Gastroesophageal sphincter (tissue), 4 donors: ENCODE results near the gene GIGYF1. TPM values are rescaled to one million over a fixed set of nuclear protein-coding genes. Genes with fewer than 3 reads are reported as not detected.
A peak's percentile ranks its signal among the peaks of the same experiment; 100 is the strongest.
"Not testable (repeated sequence)": the region's sequence is repeated elsewhere in the genome, so short reads cannot be mapped to it uniquely, and the experiment has no call there.

Experiments
- ATAC-seq: fragments of 150-250 bp; one replicate; pipeline ENCODE4 v1.9.1; 2016; ENCODE audit warnings: mild to moderate bottlenecking, moderate library complexity
- H3K27ac ChIP-seq, 4 donors: fragments of 200-600 bp; sonication (generic) in 3 of 4; 1 replicate in 3 of 4; 2 replicates in 1 of 4; pipeline ENCODE4 v1.5.1; 2016 to 2019
- H3K27me3 ChIP-seq: fragments of 200-600 bp; sonication (generic); one replicate; pipeline ENCODE4 v1.5.1; 2019
- H3K36me3 ChIP-seq, 2 donors: fragments of 200-600 bp; sonication (generic); one replicate each; pipeline ENCODE4 v1.5.1; 2019; ENCODE audit warnings: control low read depth in 1 of 2
- H3K4me1 ChIP-seq, 3 donors: fragments of 200-600 bp; sonication (generic); 1 replicate in 2 of 3; 2 replicates in 1 of 3; pipeline ENCODE4 v1.5.1; 2016 to 2019; ENCODE audit warnings: control low read depth in 2 of 3
- H3K4me3 ChIP-seq, 2 donors: fragments of 200-600 bp; sonication (generic); one replicate each; pipeline ENCODE4 v1.5.1; 2019; ENCODE audit warnings: mild to moderate bottlenecking in 1 of 2, moderate library complexity in 1 of 2
- H3K9me3 ChIP-seq, 3 donors: fragments of 200-600 bp; sonication (generic); one replicate each; pipeline ENCODE4 v1.5.1; 2017 to 2019; ENCODE audit warnings: control low read depth in 2 of 3
- CTCF ChIP-seq, 4 experiments: fragments of 200-600 bp in 2 of 4; fragments of 450-650 bp in 2 of 4; sonication (generic) in 1 of 4; IDR thresholded peaks; one replicate each; pipeline ENCODE4 v1.5.1; 2017 to 2019; ENCODE audit warnings: antibody characterized with exemption in 4 of 4, mild to moderate bottlenecking in 2 of 4, moderate library complexity in 2 of 4
- EP300 ChIP-seq: sonication (generic); formaldehyde crosslinking; IDR thresholded peaks from one replicate; pipeline ENCODE4 v1.6.1; 2017; ENCODE audit warnings: antibody characterized with exemption, mild to moderate bottlenecking
- POLR2A ChIP-seq, 2 donors: fragments of 450-650 bp; IDR thresholded peaks; one replicate each; pipeline ENCODE4 v1.6.1; 2017; ENCODE audit warnings: antibody characterized with exemption in 2 of 2, mild to moderate bottlenecking in 2 of 2, moderate library complexity in 1 of 2
- POLR2AphosphoS5 ChIP-seq: sonication (generic); formaldehyde crosslinking; IDR thresholded peaks from one replicate; pipeline ENCODE4 v1.6.1; 2017; ENCODE audit warnings: antibody characterized with exemption
- WGBS, 2 donors: methylation state at CpG; one replicate each; pipeline ENCODE4 v1.1.5; 2018; ENCODE audit warnings: low coverage in 1 of 2; 5-methylcytosine and 5-hydroxymethylcytosine counted together
- total RNA-seq, 4 donors: library from RNA; depleted of rRNA; stranded (reverse); fragments of >200 nt; gene quantifications; one replicate each; pipeline ENCODE4 v1.1.0, GENCODE V29; 2016

Gene GIGYF1
- total RNA-seq, 4 donors from 2014 or later, result 20.4 to 43.3 (median 31.0) TPM

- no peaks in the 10 kb centered on the region for H3K27me3 ChIP-seq
- H3K27ac ChIP-seq, result no peak overlapping the region
- ATAC-seq, result no peak
- H3K4me3 ChIP-seq, result no peak overlapping the region
- peaks cover 0 to 22% (median 8%) of the 10 kb centered on the region in 3 donors for H3K4me1 ChIP-seq
- H3K36me3 ChIP-seq, result peaks cover 0 to 23% of the 10 kb centered on the region in 2 donors
- 80 to 93% methylated on average over 3 to 4 of the region's 4 CpGs for WGBS, 2 donors
- H3K9me3 ChIP-seq, result no peaks in the 10 kb centered on the region
- TF ChIP-seq POLR2AphosphoS5 (no peak), POLR2A (IDR thresholded peaks at IDR 0.05) (no peak), EP300 (no peak), CTCF (IDR thresholded peaks at IDR 0.05) (no peak)
These were observed 16.4 kb upstream of the GIGYF1 start for GRCh38 chr7:100710452-100710851.

- H3K4me1 ChIP-seq, result peaks cover 0 to 30% (median 13%) of the 10 kb centered on the region in 3 donors
- TF ChIP-seq POLR2A (IDR thresholded peaks at IDR 0.05) (no peak), CTCF (IDR thresholded peaks at IDR 0.05) (no peak), EP300 (no peak), POLR2AphosphoS5 (no peak)
- H3K9me3 ChIP-seq, result no peaks in the 10 kb centered on the region
- no peak for ATAC-seq
- H3K4me3 ChIP-seq, result no peak overlapping the region
- H3K27ac ChIP-seq, result no peak overlapping the region
- WGBS, 2 donors, result 80 to 82% methylated on average over 1 to 2 of the region's 6 CpGs
- no peaks in the 10 kb centered on the region for H3K27me3 ChIP-seq
- peaks cover 0 to 23% of the 10 kb centered on the region in 2 donors for H3K36me3 ChIP-seq
These were observed 14.3 kb upstream of the GIGYF1 start for GRCh38 chr7:100708395-100708794.

GRCh38 chr7:100706672-100707311 lies 12.7 kb upstream of the GIGYF1 start:
- no peak for ATAC-seq
- TF ChIP-seq POLR2A (IDR thresholded peaks at IDR 0.05), result no peak
- no peak for TF ChIP-seq EP300
- peak overlapping the region in 3 of 4 donors; percentile 90 to 98 (median 94) for H3K27ac ChIP-seq

GRCh38 chr7:100705753-100706671 lies 12.0 kb upstream of the GIGYF1 start, which contains the start of gene POP7:
Gene POP7, plus strand, starts transcription at chr7:100706121. Its CDS starts 710 bp downstream, at chr7:100706831.
- peak; percentile 84 for TF ChIP-seq POLR2AphosphoS5
- no peak for TF ChIP-seq CTCF (IDR thresholded peaks at IDR 0.05)
- TF ChIP-seq POLR2A (IDR thresholded peaks at IDR 0.05), result peak; percentile 42 to 60

More at GRCh38 chr7:100706672-100707311, 12.7 kb upstream of the GIGYF1 start:
- Histone ChIP-seq H3K27me3 (no peaks in the 10 kb centered on the region), H3K9me3 (no peaks in the 10 kb centered on the region), H3K4me3 (peak overlapping the region; percentile 56 to 90), H3K4me1 (peaks cover 0 to 30% (median 13%) of the 10 kb centered on the region in 3 donors), H3K36me3 (peaks cover 0 to 23% of the 10 kb centered on the region in 2 donors)
- 15% methylated on average over 9 of the region's 34 CpGs; no CpG with 5 or more reads in 1 of the 2 donors for WGBS, 2 donors

GRCh38 chr7:100705320-100705752 lies 11.3 kb upstream of the GIGYF1 start:
- peaks cover 0 to 30% (median 13%) of the 10 kb centered on the region in 3 donors for H3K4me1 ChIP-seq
- peaks cover 0 to 23% of the 10 kb centered on the region in 2 donors for H3K36me3 ChIP-seq
- no peaks in the 10 kb centered on the region for H3K27me3 ChIP-seq
- TF ChIP-seq CTCF (IDR thresholded peaks at IDR 0.05) (peak in 3 of 4 experiments; percentile 81 to 93 (median 86)), EP300 (no peak), POLR2AphosphoS5 (no peak)
- peak; percentile 69 for ATAC-seq
- peak overlapping the region; percentile 90 to 98 (median 92) for H3K27ac ChIP-seq
- no peaks in the 10 kb centered on the region for H3K9me3 ChIP-seq
- peak overlapping the region; percentile 56 to 90 for H3K4me3 ChIP-seq
- WGBS, 2 donors, result no CpG with 5 or more reads among the region's 25 CpGs

More at GRCh38 chr7:100705753-100706671, 12.0 kb upstream of the GIGYF1 start, which contains the start of gene POP7:
- Histone ChIP-seq H3K4me1 (peaks cover 0 to 30% (median 13%) of the 10 kb centered on the region in 3 donors), H3K27me3 (no peaks in the 10 kb centered on the region), H3K9me3 (no peaks in the 10 kb centered on the region), H3K36me3 (peaks cover 0 to 23% of the 10 kb centered on the region in 2 donors), H3K27ac (peak within 1 kb of the TSS; percentile 90 to 98 (median 92)), H3K4me3 (peak within 1 kb of the TSS; percentile 56 to 90)
- WGBS, 2 donors, result 0% methylated on average over 18 to 25 of the region's 86 CpGs
- peak; percentile 98 for ATAC-seq

GRCh38 chr7:100701089-100701488 lies 7.0 kb upstream of the GIGYF1 start:
- WGBS, 2 donors, result 55% methylated on average over 3 of the region's 3 CpGs; no CpG with 5 or more reads in 1 of the 2 donors
- not testable (repeated sequence) for H3K27ac ChIP-seq, H3K9me3 ChIP-seq, H3K4me3 ChIP-seq, H3K36me3 ChIP-seq, H3K27me3 ChIP-seq, ATAC-seq
- H3K4me1 ChIP-seq, result peaks cover 0 to 10% (median 5%) of the 10 kb centered on the region in 3 donors
